ENCODE data around the gene CHSY1. TPM values are rescaled to one million over a fixed set of nuclear protein-coding genes. Genes with fewer than 3 reads are reported as not detected.

CHSY1 gene
- total RNA-seq, 4 donors from 2014 or later, result 8.8 to 19.3 (median 11.4) TPM

GRCh38 chr15:101225658-101226057 lies 26.2 kb downstream of the CHSY1 start:
- H3K36me3 ChIP-seq, result peaks cover 0 to 18% (median 0%) of the 10 kb centered on the region in 3 donors
- intact Hi-C loops (cut with DNase I), result no loop called here
- H3K9me3 ChIP-seq, result peaks cover 0 to 5% (median 0%) of the 10 kb centered on the region in 3 donors
- no peak overlapping the region for H3K4me3 ChIP-seq
- DNase-seq, result no peak
- WGBS, 2 donors, result 62 to 75% methylated on average over 5 of the region's 5 CpGs
- no peaks in the 10 kb centered on the region for H3K27me3 ChIP-seq
- no peak overlapping the region for H3K27ac ChIP-seq
- peaks cover 0 to 56% (median 9%) of the 10 kb centered on the region in 3 donors for H3K4me1 ChIP-seq
- TF ChIP-seq POLR2A (IDR thresholded peaks at IDR 0.05) (no peak), CTCF (IDR thresholded peaks at IDR 0.05) (no peak)

GRCh38 chr15:101221902-101222301 lies 29.9 kb downstream of the CHSY1 start:
- peaks cover 0 to 73% (median 9%) of the 10 kb centered on the region in 3 donors for H3K4me1 ChIP-seq
- DNase-seq, result no peak
- H3K9me3 ChIP-seq, result no peaks in the 10 kb centered on the region
- WGBS, 2 donors, result 46 to 56% methylated on average over 4 of the region's 4 CpGs
- H3K27me3 ChIP-seq, result no peaks in the 10 kb centered on the region
- intact Hi-C loops (cut with DNase I), result no loop called here
- TF ChIP-seq CTCF (IDR thresholded peaks at IDR 0.05), result no peak
- TF ChIP-seq POLR2A (IDR thresholded peaks at IDR 0.05), result no peak
- H3K27ac ChIP-seq, result no peak overlapping the region
- no peak overlapping the region for H3K4me3 ChIP-seq
- H3K36me3 ChIP-seq, result peaks cover 0 to 13% (median 0%) of the 10 kb centered on the region in 3 donors

GRCh38 chr15:101220060-101220459 lies 31.8 kb downstream of the CHSY1 start:
- intact Hi-C loops (cut with DNase I), result no loop called here
- H3K36me3 ChIP-seq, result peaks cover 0 to 6% (median 0%) of the 10 kb centered on the region in 3 donors
- peaks cover 0 to 85% (median 14%) of the 10 kb centered on the region in 3 donors for H3K4me1 ChIP-seq
- DNase-seq, result no peak
- H3K27ac ChIP-seq, result no peak overlapping the region
- H3K9me3 ChIP-seq, result no peaks in the 10 kb centered on the region
- H3K27me3 ChIP-seq, result no peaks in the 10 kb centered on the region
- 83 to 86% methylated on average over 2 of the region's 2 CpGs for WGBS, 2 donors
- TF ChIP-seq POLR2A (IDR thresholded peaks at IDR 0.05) (no peak), CTCF (IDR thresholded peaks at IDR 0.05) (no peak)
- H3K4me3 ChIP-seq, result no peak overlapping the region

GRCh38 chr15:101219441-101219840 lies 32.4 kb downstream of the CHSY1 start:
- peaks cover 0 to 84% (median 16%) of the 10 kb centered on the region in 3 donors for H3K4me1 ChIP-seq
- WGBS, 2 donors, result 76 to 78% methylated on average over 6 of the region's 6 CpGs
- DNase-seq, result no peak
- H3K4me3 ChIP-seq, result no peak overlapping the region
- TF ChIP-seq CTCF (IDR thresholded peaks at IDR 0.05), result no peak
- TF ChIP-seq POLR2A (IDR thresholded peaks at IDR 0.05), result no peak
- no peaks in the 10 kb centered on the region for H3K9me3 ChIP-seq
- intact Hi-C loops (cut with DNase I), result no loop called here
- no peaks in the 10 kb centered on the region for H3K27me3 ChIP-seq
- H3K27ac ChIP-seq, result no peak overlapping the region
- peaks cover 0 to 4% (median 0%) of the 10 kb centered on the region in 3 donors for H3K36me3 ChIP-seq

- no peak for DNase-seq
- Histone ChIP-seq H3K27me3 (no peaks in the 10 kb centered on the region), H3K27ac (no peak overlapping the region), H3K4me1 (peaks cover 0 to 89% (median 19%) of the 10 kb centered on the region in 3 donors), H3K9me3 (no peaks in the 10 kb centered on the region), H3K4me3 (no peak overlapping the region), H3K36me3 (peaks cover 0 to 4% (median 0%) of the 10 kb centered on the region in 3 donors)
- intact Hi-C loops (cut with DNase I), result no loop called here
- 85 to 88% methylated on average over 6 of the region's 6 CpGs for WGBS, 2 donors
- TF ChIP-seq CTCF (IDR thresholded peaks at IDR 0.05), result peak in 1 of 6 experiments; percentile 12
- no peak for TF ChIP-seq POLR2A (IDR thresholded peaks at IDR 0.05)
Measured at GRCh38 chr15:101217446-101217845, 34.4 kb downstream of the CHSY1 start.
